Activated naive CD4-positive, alpha-beta T cell treated with anti-CD3 and anti-CD28 coated beads, Interleukin-2, amount 50 U/mL, for 72 hours (primary cell): Measurements from ENCODE around the gene PCGF1. TPM values are rescaled to one million over a fixed set of nuclear protein-coding genes. Genes with fewer than 3 reads are reported as not detected.
A peak's percentile ranks its signal among the peaks of the same experiment; 100 is the strongest.

Source experiments
- ATAC-seq, 2 donors: fragments of 150-1000 bp; cut with Tn5 transposase; 2 replicates each; pipeline ENCODE4 v1.10.0; 2021; ENCODE audit warnings: mild to moderate bottlenecking in 2 of 2, moderate library complexity in 2 of 2
- DNase-seq, 2 donors: peaks; one replicate each; pipeline ENCODE4 v3.0.0; 2021 to 2022; ENCODE audit warnings: low spot score in 2 of 2
- H3K27ac Mint-ChIP-seq, 2 donors: one replicate each; pipeline ENCODE4 v1.8.0; 2022; ENCODE audit warnings: mild to moderate bottlenecking in 2 of 2, mixed read lengths in 2 of 2
- H3K36me3 Mint-ChIP-seq, 2 donors: one replicate each; pipeline ENCODE4 v1.8.0; 2022; ENCODE audit warnings: mixed read lengths in 2 of 2
- H3K9me3 Mint-ChIP-seq, 2 donors: one replicate each; pipeline ENCODE4 v1.8.0; 2022; ENCODE audit warnings: mixed read lengths in 2 of 2
- total RNA-seq, 2 donors: library from RNA; stranded (reverse); gene quantifications; one replicate each; pipeline ENCODE4 v1.2.3, GENCODE V29; 2022

PCGF1 gene
- total RNA-seq, 2 donors from 2014 or later = 26.2 to 39.9 TPM

DNA sequence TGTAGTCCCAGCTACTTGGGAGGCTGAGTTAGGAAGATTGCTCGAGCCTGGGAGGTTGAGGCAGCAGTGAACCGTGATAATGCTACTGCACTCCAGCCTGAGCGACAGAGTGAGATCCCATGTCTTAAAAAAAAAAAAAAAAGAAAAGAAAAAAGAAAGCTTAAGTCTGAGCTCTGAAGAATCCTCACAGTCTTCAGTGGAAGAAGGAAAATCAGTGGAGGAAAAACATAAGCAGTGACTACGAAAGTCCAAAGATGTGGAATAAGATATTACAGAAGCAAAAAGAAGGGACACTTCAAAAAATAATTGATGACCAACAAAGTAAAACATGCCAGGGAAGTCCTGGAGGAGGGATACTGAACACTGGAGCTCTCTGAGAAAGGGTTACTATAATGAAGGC lies 2.8 kb upstream of the PCGF1 start:
- no peaks in the 10 kb centered on the region for H3K9me3 Mint-ChIP-seq
- ATAC-seq = no peak

DNA sequence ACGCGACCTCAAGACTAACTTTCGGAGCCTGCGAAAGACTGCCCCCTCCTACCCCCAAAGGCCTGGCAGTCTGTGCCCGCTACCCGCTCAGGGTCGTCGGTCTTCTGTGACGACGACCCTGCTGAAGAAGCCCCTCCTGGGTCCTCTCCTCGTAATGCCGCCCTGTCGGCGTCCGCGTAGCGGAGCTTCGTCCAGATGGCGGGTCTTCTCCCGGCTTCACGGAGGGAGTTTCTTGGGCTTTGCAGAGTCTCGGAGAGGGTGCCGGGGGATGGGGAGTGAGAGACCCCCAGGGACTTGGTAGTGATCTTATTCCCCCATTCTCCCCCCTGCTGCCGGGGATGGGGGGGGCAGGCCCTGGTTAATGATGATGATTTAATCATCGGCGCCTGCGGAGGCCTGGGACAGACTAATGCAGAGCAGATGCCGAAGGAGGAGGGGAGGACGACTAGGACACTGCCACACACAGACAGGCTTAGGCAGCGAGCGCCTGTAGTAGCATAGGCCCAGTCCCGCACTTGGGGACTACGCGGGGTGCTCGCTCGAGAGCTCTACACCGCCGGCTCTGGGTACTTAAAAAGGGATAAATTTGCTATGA lies 528 bp upstream of the PCGF1 start:
- no peak for DNase-seq

More for the DNA sequence above, 2.8 kb upstream of the PCGF1 start:
- peaks cover 12 to 22% of the 10 kb centered on the region in 2 donors for H3K36me3 Mint-ChIP-seq
- no peak overlapping the region for H3K27ac Mint-ChIP-seq
- no peak for DNase-seq

DNA sequence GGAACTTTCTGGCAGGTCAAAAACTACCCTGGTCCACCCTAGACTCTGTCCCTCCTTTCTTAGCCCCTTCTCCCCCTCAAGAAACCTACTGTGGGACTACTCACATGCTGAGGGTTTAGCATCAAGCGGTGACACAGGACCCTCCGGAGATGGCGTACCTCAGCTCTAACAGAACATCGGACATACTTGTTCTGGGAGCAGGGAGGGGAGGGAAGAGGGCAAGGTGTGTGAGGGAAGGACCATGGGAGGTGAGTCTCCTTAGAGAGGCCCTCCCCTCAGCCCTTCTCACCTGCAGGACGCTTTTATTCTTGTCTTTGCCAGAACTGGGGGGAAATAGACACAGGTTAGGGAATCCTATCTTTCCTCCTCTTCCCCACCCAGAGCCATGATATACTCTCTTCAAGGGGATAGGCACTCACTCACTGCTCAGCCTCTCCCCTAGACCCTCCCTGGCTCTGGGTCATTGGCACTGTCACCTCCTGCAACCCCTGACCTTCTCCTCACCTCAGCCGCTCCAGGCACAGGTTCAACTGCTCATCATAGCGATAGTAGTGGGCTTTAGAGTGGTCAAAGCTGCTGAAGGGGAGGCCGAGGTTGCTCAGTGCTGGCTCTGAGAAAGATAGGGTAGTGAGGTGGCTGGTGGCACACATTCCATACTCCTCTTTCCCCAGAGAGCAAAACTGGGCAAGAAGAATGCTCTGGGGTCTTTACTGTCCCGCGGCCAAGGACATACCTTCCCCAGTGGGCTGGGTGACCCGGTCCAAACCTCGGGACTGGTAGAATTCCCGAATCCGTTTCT lies 1.8 kb downstream of the PCGF1 start:
- no peak for DNase-seq
- ATAC-seq = no peak
- Mint-ChIP-seq H3K36me3 (peaks cover 27 to 38% of the 10 kb centered on the region in 2 donors), H3K9me3 (no peaks in the 10 kb centered on the region), H3K27ac (no peak overlapping the region)

More for the DNA sequence above, 528 bp upstream of the PCGF1 start:
- Mint-ChIP-seq H3K36me3 (peaks cover 27 to 33% of the 10 kb centered on the region in 2 donors), H3K9me3 (no peaks in the 10 kb centered on the region), H3K27ac (peak overlapping the region; percentile 96 to 100)
- no peak for ATAC-seq

DNA sequence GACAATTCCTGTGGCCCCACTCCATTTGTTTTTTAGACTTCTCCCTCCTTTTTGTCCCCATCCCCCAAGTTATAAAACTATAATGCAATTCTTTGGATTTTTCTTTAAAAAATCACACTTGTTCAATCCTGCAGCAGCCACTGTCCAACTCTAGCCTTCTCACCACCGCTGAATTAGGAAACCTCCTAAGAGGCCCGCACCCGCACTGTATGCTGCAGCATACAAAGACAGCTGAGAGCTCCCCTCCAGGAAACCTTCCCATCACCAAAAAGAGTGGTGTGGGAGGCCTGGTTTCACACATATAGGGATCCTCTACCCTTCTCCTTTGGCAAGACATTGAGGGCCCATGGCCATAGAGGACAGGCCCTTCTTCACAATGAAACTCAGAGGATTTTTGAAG lies 2.9 kb downstream of the PCGF1 start:
- ATAC-seq (no peak), DNase-seq (no peak)
- no peaks in the 10 kb centered on the region for H3K9me3 Mint-ChIP-seq
- peak overlapping the region in 1 of 2 donors; percentile 75 for H3K27ac Mint-ChIP-seq
- peaks cover 27 to 38% of the 10 kb centered on the region in 2 donors for H3K36me3 Mint-ChIP-seq

DNA sequence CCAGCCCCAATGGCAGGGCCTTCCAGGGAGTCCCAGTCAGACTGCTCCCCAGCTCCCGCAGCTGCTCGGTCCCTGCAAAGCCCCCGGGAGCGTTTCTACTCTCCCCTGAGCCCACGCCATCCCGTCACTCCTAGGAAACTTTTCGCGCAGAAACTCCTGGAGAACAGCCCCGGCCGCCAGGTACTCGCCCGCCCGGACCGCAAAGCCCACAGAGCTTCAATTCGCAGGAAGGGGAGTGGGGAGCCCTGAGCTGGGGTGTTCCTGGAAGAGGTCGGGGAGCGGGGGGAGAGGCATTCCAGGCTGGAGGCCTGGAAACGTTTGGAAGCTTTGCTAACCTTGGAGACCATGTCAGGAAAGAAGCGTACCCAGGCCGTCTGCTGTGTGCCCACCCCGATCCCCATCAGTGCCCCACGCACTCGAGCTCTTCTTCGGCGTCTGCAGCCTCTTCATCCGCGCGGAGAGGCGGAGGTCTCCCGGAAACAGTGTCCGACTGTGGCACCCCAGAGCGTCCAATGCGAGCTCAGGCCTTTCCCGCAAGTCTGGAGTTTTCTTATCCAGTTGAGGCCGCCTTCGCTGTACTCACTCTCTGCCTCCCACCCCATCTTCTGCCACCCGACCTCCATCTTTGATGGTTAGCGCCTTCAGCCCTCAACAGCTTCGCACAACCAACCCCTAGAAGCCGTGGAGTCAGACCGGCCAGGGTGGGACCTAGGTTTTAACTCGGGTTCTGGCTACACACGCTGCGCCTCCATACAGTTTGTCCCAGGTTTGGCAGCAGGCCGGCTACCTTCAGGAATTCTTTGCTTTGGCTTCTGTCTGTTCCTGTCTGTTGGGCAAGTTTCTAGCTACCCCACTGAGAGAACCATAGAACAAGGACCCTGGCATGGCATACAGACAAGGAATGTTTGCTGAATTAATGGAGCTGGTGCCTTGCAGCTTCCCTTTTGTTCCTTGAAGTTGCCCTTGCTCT lies 3.7 kb downstream of the PCGF1 start:
- Mint-ChIP-seq H3K27ac (no peak overlapping the region), H3K36me3 (peaks cover 27 to 38% of the 10 kb centered on the region in 2 donors), H3K9me3 (no peaks in the 10 kb centered on the region)
- ATAC-seq (no peak), DNase-seq (no peak)

DNA sequence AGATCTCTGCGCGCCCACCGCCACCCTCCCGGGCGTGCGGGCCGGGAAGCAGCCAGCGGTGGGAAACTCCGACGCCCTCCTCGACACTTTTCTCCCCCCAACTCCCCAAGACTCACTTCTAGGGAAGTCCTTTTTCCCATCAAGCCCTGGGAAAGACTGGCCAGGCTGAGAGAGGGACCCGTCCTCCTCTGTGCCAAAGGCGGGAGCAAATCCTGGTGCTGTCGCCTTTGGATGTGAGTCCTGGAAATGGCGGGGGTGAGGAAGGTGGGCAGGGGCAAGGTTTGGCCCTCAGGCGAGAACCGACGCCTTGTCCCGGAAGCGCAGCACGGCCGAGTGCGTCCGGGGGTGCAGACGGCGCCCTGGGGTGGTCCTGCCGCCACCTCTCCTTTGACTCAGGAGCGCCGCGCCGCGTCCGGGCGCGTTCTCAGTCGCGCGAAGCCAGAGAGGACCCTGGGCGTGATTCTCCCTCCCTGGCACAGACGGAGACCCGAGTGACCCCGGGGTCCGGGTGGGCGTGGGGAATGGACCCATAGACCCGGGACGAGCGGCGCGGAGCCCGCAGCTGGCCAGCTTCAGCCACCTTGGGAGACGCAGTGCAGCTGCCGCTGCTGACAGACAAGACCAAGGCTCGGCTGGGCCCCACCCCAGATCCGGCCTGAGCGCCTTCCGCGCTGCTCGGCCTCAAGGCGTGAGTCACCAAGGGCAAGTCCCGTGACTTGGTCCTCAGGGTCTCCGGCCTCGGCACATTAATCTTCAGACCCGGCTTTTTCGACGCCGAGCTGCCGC lies 4.6 kb downstream of the PCGF1 start:
- Mint-ChIP-seq H3K27ac (no peak overlapping the region), H3K9me3 (no peaks in the 10 kb centered on the region), H3K36me3 (peaks cover 27 to 38% of the 10 kb centered on the region in 2 donors)
- DNase-seq (peak; percentile 57 to 72), ATAC-seq (peak; percentile 15 to 54)

DNA sequence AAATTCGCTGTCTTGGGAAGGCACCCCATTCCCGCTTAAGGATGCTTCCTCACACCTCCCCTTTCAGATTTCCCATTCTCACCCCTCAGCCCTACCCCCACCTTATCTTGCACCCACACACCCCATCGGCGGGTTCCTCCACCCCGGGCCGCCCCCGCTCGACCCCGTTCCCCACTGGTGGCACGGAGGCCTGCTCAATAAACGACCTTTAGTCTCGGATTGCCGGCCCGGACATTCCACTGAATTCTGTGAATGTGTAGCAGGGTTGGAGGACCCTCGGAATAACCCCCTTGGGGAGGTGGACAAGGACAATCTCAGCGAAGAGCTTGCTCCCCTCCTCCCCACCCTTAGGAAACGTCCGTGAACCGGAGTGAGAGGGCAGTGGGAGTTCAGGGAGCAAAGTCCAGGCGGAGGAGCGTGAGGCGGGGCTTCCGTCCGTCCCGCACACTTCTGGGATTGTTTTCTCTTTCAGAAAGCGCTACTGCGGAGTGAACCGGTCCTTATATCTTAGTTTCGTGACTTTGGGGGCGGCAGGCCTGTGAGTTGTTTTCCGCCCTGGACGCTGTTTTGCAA lies 5.3 kb downstream of the PCGF1 start:
- no peak for ATAC-seq
- Mint-ChIP-seq H3K36me3 (peaks cover 26 to 34% of the 10 kb centered on the region in 2 donors), H3K9me3 (no peaks in the 10 kb centered on the region), H3K27ac (no peak overlapping the region)
- DNase-seq = no peak

DNA sequence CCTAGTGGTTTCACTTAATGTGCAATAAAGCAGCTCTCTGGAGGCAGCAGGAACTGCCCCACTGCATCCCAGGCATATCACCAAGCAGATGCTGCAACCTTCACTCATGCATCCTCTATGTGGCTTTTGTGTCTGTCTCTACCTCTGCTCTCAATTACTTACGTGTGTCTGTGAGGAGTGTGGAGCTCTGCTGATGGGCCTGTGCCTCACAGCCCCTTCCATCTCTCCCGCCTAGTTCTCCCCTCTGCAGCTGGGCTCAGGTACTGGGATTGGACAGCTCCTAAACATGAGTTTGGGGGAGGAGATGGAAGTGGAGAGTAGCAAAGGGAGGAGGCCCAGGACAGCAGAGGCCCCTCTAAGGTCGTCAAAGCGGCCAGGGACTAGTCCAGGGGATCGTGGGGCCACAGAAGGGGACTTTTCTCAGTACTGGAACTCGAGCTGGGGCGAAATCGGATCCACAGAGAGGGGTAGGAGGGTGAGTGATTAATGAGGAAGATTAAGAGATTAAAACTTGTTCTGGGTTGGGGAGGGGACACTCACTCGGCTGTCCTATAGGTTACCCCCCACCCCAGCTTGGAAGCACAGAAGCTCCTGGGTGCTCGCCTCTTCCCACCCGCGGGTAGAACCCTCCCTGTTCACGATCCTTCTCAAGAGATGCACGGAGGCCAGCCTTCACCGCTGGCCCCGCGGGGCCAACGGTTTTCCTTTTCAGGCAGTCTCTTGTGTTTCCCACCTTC lies 6.0 kb downstream of the PCGF1 start:
- no peak overlapping the region for H3K27ac Mint-ChIP-seq
- no peaks in the 10 kb centered on the region for H3K9me3 Mint-ChIP-seq
- ATAC-seq (no peak), DNase-seq (no peak)
- H3K36me3 Mint-ChIP-seq = peaks cover 19 to 27% of the 10 kb centered on the region in 2 donors

DNA sequence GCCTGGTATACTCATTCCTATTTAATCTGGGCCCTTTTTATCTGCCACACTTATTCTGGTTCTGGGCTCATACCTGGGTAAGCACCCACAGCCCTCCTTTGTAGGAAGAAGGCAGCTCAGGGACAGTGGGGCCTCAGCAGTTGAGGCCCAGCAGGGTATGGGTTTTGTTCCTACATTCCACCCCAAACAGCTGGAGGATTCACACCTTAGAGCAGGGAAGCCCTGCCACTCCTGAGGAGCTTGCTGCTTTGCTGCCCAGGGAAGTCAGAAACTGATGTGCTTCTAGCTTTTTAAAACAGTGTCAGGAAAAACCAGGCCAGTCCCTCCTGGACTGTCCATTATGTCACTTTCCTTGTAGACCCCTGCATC lies 6.9 kb downstream of the PCGF1 start:
- ATAC-seq = no peak

DNA sequence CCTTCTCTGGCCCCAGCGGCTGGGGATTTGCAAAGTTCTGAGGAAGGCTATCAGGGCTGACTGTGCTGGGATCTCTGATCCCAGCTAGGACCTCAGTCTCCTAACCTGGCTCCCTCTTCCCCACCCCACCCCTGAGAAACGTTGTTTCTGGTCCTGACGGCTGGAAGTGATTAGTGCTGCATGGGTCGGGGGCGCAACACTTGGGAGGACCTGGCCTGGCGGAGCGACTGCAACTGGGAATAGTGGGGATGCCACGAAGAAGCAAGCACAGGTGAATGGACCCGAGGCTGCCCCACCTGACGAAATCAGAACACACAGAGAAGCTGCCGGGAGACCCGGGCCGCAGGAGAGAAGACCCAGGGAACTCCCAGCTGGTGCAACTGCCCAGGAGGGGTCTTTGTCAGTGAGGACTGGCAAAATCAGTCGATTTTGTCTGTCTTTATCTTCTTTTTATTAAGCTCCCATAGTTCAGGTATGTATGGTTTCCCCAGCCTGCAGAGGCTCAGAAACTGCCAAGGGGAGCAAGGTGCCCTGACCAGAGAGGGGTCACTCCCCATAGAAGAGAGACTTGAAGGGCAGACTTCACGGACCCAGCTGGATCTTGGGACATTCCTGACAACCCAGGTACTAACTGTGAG lies 7.4 kb downstream of the PCGF1 start:
- H3K36me3 Mint-ChIP-seq = peaks cover 13 to 17% of the 10 kb centered on the region in 2 donors

More for the DNA sequence above, 6.9 kb downstream of the PCGF1 start:
- Mint-ChIP-seq H3K9me3 (no peaks in the 10 kb centered on the region), H3K27ac (no peak overlapping the region), H3K36me3 (peaks cover 16 to 22% of the 10 kb centered on the region in 2 donors)
- no peak for DNase-seq

DNA sequence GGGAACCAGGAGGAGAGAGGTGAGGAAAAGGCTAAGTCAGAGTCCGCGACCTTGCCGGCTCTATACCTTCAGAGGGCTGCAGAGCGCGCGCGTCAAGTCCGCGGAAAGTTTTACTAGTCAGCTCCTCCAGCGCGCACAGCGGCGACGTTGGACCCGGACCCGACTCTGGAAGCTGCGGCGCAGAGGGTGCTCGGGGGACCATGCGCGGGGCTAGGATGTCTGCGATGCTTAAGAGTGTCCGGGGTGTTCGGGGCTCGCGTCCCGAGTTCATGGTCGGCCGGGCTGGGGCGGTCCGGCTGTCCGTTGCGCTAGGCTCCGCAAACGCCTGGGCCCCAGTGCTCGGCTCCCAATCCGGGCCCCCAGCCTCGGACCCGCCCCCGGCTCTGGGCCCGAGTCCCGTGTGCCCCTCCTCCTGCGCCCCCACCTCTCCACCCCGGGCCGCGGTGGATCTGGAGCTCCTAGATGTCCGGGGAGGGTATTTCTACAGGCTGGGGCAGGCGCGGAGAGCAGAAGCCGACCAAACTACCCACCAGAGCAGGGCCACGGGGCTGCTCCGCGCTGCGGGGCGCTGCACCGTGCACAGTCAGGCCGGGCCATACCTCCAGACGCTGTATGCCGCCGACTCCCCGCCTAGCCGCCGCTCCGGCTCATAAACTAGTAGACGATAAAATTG lies 8.1 kb downstream of the PCGF1 start, which contains the start of gene LBX2:
Gene LBX2, minus strand, starts transcription at position 337 of the 673 bp plus-strand sequence. Its CDS starts 66 bp downstream, at position 271.
- Mint-ChIP-seq H3K36me3 (peaks cover 6 to 10% of the 10 kb centered on the region in 2 donors), H3K9me3 (no peaks in the 10 kb centered on the region), H3K27ac (peak within 1 kb of the TSS; percentile 17 to 69)
- ATAC-seq = peak in 1 of 2 donors; percentile 45
- peak in 1 of 2 donors; percentile 51 for DNase-seq

More for the DNA sequence above, 7.4 kb downstream of the PCGF1 start:
- H3K9me3 Mint-ChIP-seq = no peaks in the 10 kb centered on the region
- DNase-seq = no peak
- ATAC-seq = no peak
- H3K27ac Mint-ChIP-seq = no peak overlapping the region

DNA sequence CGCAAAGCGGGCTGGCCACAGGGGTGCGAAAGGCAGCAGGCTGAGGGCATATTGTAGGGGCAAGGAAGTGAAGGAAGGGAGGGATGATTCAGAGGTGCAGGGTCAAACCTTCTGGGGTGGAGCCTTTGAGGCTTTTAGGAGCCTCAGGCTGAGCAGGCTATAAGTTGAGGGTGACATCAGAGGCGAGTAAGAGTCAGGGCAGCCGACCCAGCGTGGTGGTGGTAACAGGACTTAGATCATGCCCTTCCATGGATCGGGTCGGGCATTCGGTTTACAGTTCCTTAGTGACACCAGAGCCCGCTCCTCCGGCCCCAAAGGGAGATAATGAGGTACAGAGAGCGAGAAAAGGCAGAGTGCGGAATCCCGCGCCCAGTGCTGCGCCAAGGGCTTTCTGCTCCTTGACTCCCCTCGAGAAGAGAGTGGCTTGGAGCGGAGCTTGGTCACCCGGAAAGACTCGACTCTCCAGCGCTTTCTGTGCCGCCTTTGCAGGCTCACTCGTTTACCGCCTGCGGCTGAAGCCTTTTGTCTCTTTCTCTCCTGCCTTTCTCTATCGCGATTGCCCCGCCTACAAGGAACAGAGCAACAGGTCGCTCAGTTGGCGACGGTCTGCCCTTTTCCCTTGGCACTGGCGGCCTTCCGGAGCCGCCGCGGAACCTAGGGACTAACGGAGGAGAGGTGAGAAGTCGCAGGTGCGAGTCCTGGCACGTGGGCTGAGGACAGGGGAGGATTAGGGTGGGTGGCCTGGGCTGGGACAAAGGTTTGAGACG lies 8.8 kb downstream of the PCGF1 start:
- peaks cover 5 to 11% of the 10 kb centered on the region in 2 donors for H3K36me3 Mint-ChIP-seq

DNA sequence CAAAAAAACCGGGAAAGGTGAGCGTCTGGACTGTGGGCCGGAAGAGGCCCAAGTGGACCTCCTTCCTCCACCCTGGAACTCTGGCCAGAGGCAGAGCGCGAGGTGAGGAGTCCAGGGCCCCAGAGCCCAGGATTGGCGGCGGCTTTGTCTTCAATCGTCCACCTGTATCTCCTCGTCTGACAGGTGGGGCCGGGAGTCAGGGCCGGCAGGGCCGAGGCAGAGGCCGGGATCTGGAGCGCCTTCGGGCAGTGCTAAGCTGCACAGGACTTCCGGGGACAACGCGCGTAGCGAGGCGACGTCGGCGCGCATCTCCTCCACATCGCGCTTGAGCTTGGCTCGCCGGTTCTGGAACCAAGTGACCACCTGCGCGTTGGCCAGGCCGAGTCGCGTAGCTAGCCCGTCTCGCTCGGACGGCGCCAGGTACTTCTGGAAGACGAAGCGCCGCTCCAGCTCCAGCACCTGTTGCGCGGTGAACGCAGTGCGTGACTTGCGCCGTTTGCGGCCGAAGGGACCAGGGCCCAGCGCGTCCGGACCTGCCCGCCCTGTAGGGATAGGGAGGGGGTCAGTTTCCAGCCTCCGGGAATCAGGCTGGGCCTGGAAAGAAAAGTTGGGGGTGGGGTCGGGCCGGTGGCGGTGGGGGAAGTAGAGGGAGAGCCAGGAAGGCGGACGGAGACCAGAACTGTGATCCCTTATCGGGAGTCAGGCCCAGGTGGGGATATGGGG lies 9.6 kb downstream of the PCGF1 start:
- ATAC-seq = peak in 1 of 2 donors; percentile 42
- no peak for DNase-seq
- Mint-ChIP-seq H3K36me3 (peaks cover 7 to 13% of the 10 kb centered on the region in 2 donors), H3K9me3 (no peaks in the 10 kb centered on the region), H3K27ac (peak overlapping the region in 1 of 2 donors; percentile 17)

More for the DNA sequence above, 8.8 kb downstream of the PCGF1 start:
- peak in 1 of 2 donors; percentile 42 for DNase-seq
- Mint-ChIP-seq H3K27ac (peak overlapping the region; percentile 17 to 69), H3K9me3 (no peaks in the 10 kb centered on the region)
- peak; percentile 70 to 81 for ATAC-seq
